K562 (cell line): ENCODE data around the gene PACSIN1. TPM values are rescaled to one million over a fixed set of nuclear protein-coding genes. Genes with fewer than 3 reads are reported as not detected.
A peak's percentile ranks its signal among the peaks of the same experiment; 100 is the strongest.

ENCODE experiments used
- CTCF ChIP-seq, 3 experiments: IDR thresholded peaks in 2 of 3; conservative IDR thresholded peaks in 1 of 3; 2 replicates each; pipeline ENCODE4 v1.5.1; 2011 to 2012; ENCODE audit warnings: low read length in 3 of 3, mild to moderate bottlenecking in 3 of 3, control low read depth in 2 of 3, improper control_type of control experiment in 1 of 3, inconsistent platforms in 1 of 3, low read depth in 1 of 3, mixed read lengths in 1 of 3, moderate library complexity in 1 of 3; ENCODE audit not compliant: insufficient read depth in 2 of 3
- HDGF ChIP-seq: fragments of 450-650 bp; IDR thresholded peaks from 2 replicates; pipeline ENCODE4 v1.6.1; 2016
- IRF2 ChIP-seq: sonication (generic); formaldehyde crosslinking; IDR thresholded peaks from 2 replicates; pipeline ENCODE4 v1.8.1; 2022; ENCODE audit warnings: mild to moderate bottlenecking, missing genetic modification reagents
- NR2C2 ChIP-seq, 2 experiments: fragments of 200-800 bp in 1 of 2; sonication (Bioruptor generic) in 1 of 2; sonication (generic) in 1 of 2; formaldehyde crosslinking in 1 of 2; IDR thresholded peaks; 2 replicates each; pipeline versions ENCODE4 v1.6.1 to v1.8.0; 2016 to 2022; ENCODE audit warnings: mild to moderate bottlenecking in 1 of 2, missing compliant biosample characterization in 1 of 2, missing genetic modification characterization in 1 of 2, missing genetic modification reagents in 1 of 2
- PHTF2 ChIP-seq: fragments of 250-450 bp; sonication (Bioruptor Pico); IDR thresholded peaks from 2 replicates; pipeline ENCODE4 v1.5.0; 2021; ENCODE audit warnings: mild to moderate bottlenecking
- XRCC4 ChIP-seq: IDR thresholded peaks from one replicate; pipeline ENCODE4 v1.6.1; 2011; ENCODE audit not compliant: insufficient read depth, insufficient read length; ENCODE audit errors: extremely low read depth
- polyA plus RNA-seq, 8 experiments: library from polyadenylated mRNA; depleted of rRNA in 4 of 8; stranded (reverse) in 5 of 8; unstranded in 3 of 8; fragments of >200 nt; fragmentation: Nextera tagmentation in 2 of 8; fragmentation: Illumina TruSeq in 1 of 8; extraction: Ambion mirVana in 2 of 8; extraction: Trizol in 1 of 8; gene quantifications; 2 replicates each; pipeline versions ENCODE4 v1.2.1 to v1.2.3, GENCODE V29; 2011 to 2014; ENCODE audit warnings: inconsistent platforms in 1 of 8, missing spikeins in 1 of 8
- total RNA-seq, 7 experiments: library from RNA; depleted of rRNA in 6 of 7; stranded (reverse); fragments of >200 nt in 6 of 7; fragmentation: Illumina TruSeq in 2 of 7; extraction: Trizol in 2 of 7; gene quantifications; 2 replicates each; pipeline versions ENCODE4 v1.2.1 to v1.2.3, GENCODE V29; 2011 to 2021; ENCODE audit warnings: low replicate concordance in 1 of 7
- TF ChIP-seq, protein P1 (sequence below), 2 experiments: fragments of 150-350 bp in 1 of 2; IDR thresholded peaks; 2 replicates each; pipeline ENCODE4 v1.6.1; 2012 to 2016; ENCODE audit warnings: low read depth in 2 of 2, low read length in 2 of 2, mild to moderate bottlenecking in 1 of 2, moderate library complexity in 1 of 2
- TF ChIP-seq, protein P2 (sequence below): fragments of 450-650 bp; IDR thresholded peaks from 2 replicates; pipeline ENCODE4 v1.6.1; 2018; ENCODE audit not compliant: partially characterized antibody
- TF ChIP-seq, protein P3 (sequence below): sonication (generic); formaldehyde crosslinking; IDR thresholded peaks from 2 replicates; pipeline ENCODE4 v1.8.0; 2023; ENCODE audit warnings: mild to moderate bottlenecking, missing genetic modification reagents

PACSIN1 gene
- total and polyA plus RNA-seq, 9 of the 15 experiments (the other 6 are each of a cell fraction or from before 2014, with no cell fraction given) = 0.01 to 1.7 (median 0.45) TPM

DNA sequence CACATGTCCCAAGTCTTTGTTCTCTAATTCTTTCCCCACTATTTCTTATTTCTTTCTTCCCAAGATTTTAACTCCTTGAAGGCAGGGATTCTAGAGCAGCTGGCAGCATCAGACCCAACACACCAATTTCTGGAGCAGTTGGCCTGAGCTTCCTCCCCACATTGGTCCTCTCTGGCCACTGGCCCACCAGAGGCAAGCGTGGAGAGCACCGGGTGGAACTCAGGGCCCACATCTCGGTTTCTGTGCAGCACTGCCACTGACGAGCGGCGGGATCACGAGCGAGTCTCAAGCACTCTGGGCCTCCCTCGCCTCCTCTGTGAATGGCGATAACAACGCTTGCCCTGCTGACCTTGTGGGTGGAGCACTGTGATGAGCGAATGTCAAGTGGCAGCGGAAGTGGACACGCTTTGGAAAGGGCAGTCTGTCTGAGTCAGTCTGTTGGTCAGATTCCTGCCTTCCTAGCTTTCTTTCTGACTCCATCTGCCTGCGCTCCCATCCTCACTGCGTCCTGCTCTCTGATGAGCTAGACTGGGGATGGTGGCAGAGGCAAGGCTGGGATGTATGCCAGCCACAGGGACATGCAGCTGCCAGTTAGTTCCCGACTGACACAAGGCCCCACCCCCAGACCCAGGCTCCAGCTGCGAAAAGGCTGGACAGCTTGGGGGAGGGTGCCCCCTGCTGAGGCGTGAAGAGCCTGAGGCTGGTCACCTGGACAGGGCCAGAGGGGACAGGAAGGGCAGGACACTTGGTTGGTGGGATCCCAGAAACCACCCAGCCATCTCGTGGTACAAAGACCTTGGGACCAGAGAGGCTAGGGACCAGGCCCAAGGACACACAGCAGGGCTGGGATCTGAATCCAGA is 94.7 kb downstream of the PACSIN1 start (continued):
- TF ChIP-seq, protein P1, sequence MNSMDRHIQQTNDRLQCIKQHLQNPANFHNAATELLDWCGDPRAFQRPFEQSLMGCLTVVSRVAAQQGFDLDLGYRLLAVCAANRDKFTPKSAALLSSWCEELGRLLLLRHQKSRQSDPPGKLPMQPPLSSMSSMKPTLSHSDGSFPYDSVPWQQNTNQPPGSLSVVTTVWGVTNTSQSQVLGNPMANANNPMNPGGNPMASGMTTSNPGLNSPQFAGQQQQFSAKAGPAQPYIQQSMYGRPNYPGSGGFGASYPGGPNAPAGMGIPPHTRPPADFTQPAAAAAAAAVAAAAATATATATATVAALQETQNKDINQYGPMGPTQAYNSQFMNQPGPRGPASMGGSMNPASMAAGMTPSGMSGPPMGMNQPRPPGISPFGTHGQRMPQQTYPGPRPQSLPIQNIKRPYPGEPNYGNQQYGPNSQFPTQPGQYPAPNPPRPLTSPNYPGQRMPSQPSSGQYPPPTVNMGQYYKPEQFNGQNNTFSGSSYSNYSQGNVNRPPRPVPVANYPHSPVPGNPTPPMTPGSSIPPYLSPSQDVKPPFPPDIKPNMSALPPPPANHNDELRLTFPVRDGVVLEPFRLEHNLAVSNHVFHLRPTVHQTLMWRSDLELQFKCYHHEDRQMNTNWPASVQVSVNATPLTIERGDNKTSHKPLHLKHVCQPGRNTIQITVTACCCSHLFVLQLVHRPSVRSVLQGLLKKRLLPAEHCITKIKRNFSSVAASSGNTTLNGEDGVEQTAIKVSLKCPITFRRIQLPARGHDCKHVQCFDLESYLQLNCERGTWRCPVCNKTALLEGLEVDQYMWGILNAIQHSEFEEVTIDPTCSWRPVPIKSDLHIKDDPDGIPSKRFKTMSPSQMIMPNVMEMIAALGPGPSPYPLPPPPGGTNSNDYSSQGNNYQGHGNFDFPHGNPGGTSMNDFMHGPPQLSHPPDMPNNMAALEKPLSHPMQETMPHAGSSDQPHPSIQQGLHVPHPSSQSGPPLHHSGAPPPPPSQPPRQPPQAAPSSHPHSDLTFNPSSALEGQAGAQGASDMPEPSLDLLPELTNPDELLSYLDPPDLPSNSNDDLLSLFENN (IDR thresholded peaks at IDR 0.05; ENCODE audit: low read depth in 2 of 2, low read length in 2 of 2) = peak in 1 of 2 experiments; percentile 72; a peak in 1 of 4 replicates
- TF ChIP-seq XRCC4 = no peak
- TF ChIP-seq CTCF (IDR thresholded peaks at IDR 0.05 in 2 of 3, conservative IDR thresholded peaks at IDR 0.05 in 1 of 3; ENCODE audit: insufficient read depth in 2 of 3, low read depth in 1 of 3, low read length in 3 of 3) = peak; percentile 60 to 66 (median 63)
- peak; percentile 76; the same call in 1 of the 2 replicates for TF ChIP-seq NR2C2 (CRISPR knock-in tag; IDR thresholded peaks at IDR 0.05)
- TF ChIP-seq NR2C2 (tag; IDR thresholded peaks at IDR 0.05) = peak; percentile 95
- TF ChIP-seq PHTF2 (CRISPR knock-in tag) = no peak
- TF ChIP-seq, protein P2, sequence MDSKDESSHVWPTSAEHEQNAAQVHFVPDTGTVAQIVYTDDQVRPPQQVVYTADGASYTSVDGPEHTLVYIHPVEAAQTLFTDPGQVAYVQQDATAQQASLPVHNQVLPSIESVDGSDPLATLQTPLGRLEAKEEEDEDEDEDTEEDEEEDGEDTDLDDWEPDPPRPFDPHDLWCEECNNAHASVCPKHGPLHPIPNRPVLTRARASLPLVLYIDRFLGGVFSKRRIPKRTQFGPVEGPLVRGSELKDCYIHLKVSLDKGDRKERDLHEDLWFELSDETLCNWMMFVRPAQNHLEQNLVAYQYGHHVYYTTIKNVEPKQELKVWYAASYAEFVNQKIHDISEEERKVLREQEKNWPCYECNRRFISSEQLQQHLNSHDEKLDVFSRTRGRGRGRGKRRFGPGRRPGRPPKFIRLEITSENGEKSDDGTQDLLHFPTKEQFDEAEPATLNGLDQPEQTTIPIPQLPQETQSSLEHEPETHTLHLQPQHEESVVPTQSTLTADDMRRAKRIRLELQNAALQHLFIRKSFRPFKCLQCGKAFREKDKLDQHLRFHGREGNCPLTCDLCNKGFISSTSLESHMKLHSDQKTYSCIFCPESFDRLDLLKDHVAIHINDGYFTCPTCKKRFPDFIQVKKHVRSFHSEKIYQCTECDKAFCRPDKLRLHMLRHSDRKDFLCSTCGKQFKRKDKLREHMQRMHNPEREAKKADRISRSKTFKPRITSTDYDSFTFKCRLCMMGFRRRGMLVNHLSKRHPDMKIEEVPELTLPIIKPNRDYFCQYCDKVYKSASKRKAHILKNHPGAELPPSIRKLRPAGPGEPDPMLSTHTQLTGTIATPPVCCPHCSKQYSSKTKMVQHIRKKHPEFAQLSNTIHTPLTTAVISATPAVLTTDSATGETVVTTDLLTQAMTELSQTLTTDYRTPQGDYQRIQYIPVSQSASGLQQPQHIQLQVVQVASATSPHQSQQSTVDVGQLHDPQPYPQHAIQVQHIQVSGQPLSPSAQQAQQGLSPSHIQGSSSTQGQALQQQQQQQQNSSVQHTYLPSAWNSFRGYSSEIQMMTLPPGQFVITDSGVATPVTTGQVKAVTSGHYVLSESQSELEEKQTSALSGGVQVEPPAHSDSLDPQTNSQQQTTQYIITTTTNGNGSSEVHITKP = peak; percentile 20
- peak; percentile 90; the same call in 1 of the 2 replicates for TF ChIP-seq HDGF
- TF ChIP-seq, protein P3, sequence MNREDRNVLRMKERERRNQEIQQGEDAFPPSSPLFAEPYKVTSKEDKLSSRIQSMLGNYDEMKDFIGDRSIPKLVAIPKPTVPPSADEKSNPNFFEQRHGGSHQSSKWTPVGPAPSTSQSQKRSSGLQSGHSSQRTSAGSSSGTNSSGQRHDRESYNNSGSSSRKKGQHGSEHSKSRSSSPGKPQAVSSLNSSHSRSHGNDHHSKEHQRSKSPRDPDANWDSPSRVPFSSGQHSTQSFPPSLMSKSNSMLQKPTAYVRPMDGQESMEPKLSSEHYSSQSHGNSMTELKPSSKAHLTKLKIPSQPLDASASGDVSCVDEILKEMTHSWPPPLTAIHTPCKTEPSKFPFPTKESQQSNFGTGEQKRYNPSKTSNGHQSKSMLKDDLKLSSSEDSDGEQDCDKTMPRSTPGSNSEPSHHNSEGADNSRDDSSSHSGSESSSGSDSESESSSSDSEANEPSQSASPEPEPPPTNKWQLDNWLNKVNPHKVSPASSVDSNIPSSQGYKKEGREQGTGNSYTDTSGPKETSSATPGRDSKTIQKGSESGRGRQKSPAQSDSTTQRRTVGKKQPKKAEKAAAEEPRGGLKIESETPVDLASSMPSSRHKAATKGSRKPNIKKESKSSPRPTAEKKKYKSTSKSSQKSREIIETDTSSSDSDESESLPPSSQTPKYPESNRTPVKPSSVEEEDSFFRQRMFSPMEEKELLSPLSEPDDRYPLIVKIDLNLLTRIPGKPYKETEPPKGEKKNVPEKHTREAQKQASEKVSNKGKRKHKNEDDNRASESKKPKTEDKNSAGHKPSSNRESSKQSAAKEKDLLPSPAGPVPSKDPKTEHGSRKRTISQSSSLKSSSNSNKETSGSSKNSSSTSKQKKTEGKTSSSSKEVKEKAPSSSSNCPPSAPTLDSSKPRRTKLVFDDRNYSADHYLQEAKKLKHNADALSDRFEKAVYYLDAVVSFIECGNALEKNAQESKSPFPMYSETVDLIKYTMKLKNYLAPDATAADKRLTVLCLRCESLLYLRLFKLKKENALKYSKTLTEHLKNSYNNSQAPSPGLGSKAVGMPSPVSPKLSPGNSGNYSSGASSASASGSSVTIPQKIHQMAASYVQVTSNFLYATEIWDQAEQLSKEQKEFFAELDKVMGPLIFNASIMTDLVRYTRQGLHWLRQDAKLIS (CRISPR knock-in tag) = peak; percentile 84; the same call in 1 of the 2 replicates
- TF ChIP-seq IRF2 = no peak; the same call in 1 of the 2 replicates
